Peyer's patch (tissue), 4 donors: Measurements from ENCODE around the gene NEU2. TPM values are rescaled to one million over a fixed set of nuclear protein-coding genes. Genes with fewer than 3 reads are reported as not detected.

Experiments used
- DNase-seq, 3 donors: peaks; one replicate each; pipeline ENCODE4 v3.0.0-alpha.2; 2017 to 2019
- H3K27ac ChIP-seq, 4 donors: fragments of 200-600 bp; sonication (generic); one replicate each; pipeline ENCODE4 v1.5.1; 2016 to 2019
- H3K27me3 ChIP-seq, 2 donors: fragments of 200-600 bp; sonication (generic); one replicate each; pipeline ENCODE4 v1.5.1; 2019
- H3K36me3 ChIP-seq, 3 donors: fragments of 200-600 bp; sonication (generic); one replicate each; pipeline ENCODE4 v1.5.1; 2016 to 2019
- H3K4me1 ChIP-seq, 4 donors: fragments of 200-600 bp; sonication (generic); one replicate each; pipeline ENCODE4 v1.5.1; 2016 to 2019
- H3K4me3 ChIP-seq, 4 donors: fragments of 200-600 bp; sonication (generic); 1 replicate in 3 of 4; 2 replicates in 1 of 4; pipeline ENCODE4 v1.5.1; 2016 to 2019; ENCODE audit warnings: mild to moderate bottlenecking in 1 of 4
- H3K9me3 ChIP-seq, 4 donors: fragments of 200-600 bp; sonication (generic); one replicate each; pipeline ENCODE4 v1.5.1; 2016 to 2019; ENCODE audit warnings: mild to moderate bottlenecking in 1 of 4
- POLR2A ChIP-seq, 2 donors: fragments of 450-650 bp; IDR thresholded peaks; one replicate each; pipeline ENCODE4 v1.5.1; 2017; ENCODE audit warnings: antibody characterized with exemption in 2 of 2, mild to moderate bottlenecking in 2 of 2, moderate library complexity in 2 of 2
- total RNA-seq, 4 donors: library from RNA; depleted of rRNA; stranded (reverse); fragments of >200 nt; gene quantifications; one replicate each; pipeline ENCODE4 v1.1.0, GENCODE V29; 2016
- TF ChIP-seq, protein P1 (sequence below), 6 experiments: fragments of 450-650 bp in 4 of 6; fragments of 200-600 bp in 2 of 6; sonication (generic) in 1 of 6; IDR thresholded peaks; one replicate each; pipeline ENCODE4 v1.5.1; 2017 to 2019; ENCODE audit warnings: antibody characterized with exemption in 6 of 6, mild to moderate bottlenecking in 3 of 6, moderate library complexity in 1 of 6

NEU2 gene
- total RNA-seq, 4 donors from 2014 or later: not detected

- H3K9me3 ChIP-seq: no peaks in the 10 kb centered on the region
- DNase-seq: no peak
- H3K4me3 ChIP-seq: no peak overlapping the region
- no peaks in the 10 kb centered on the region for H3K4me1 ChIP-seq
- no peaks in the 10 kb centered on the region for H3K36me3 ChIP-seq
- no peak overlapping the region for H3K27ac ChIP-seq
- no peaks in the 10 kb centered on the region for H3K27me3 ChIP-seq
- TF ChIP-seq POLR2A (IDR thresholded peaks at IDR 0.05): no peak
- TF ChIP-seq, protein P1, sequence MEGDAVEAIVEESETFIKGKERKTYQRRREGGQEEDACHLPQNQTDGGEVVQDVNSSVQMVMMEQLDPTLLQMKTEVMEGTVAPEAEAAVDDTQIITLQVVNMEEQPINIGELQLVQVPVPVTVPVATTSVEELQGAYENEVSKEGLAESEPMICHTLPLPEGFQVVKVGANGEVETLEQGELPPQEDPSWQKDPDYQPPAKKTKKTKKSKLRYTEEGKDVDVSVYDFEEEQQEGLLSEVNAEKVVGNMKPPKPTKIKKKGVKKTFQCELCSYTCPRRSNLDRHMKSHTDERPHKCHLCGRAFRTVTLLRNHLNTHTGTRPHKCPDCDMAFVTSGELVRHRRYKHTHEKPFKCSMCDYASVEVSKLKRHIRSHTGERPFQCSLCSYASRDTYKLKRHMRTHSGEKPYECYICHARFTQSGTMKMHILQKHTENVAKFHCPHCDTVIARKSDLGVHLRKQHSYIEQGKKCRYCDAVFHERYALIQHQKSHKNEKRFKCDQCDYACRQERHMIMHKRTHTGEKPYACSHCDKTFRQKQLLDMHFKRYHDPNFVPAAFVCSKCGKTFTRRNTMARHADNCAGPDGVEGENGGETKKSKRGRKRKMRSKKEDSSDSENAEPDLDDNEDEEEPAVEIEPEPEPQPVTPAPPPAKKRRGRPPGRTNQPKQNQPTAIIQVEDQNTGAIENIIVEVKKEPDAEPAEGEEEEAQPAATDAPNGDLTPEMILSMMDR (IDR thresholded peaks at IDR 0.05): no peak
Observed at GRCh38 chr2:233039212-233039845, 6.9 kb downstream of the NEU2 start.

- Histone ChIP-seq H3K36me3 (no peaks in the 10 kb centered on the region), H3K27ac (no peak overlapping the region), H3K27me3 (no peaks in the 10 kb centered on the region), H3K9me3 (no peaks in the 10 kb centered on the region), H3K4me3 (no peak overlapping the region), H3K4me1 (no peaks in the 10 kb centered on the region)
- no peak for DNase-seq
- TF ChIP-seq POLR2A (IDR thresholded peaks at IDR 0.05): no peak
- TF ChIP-seq, protein P1 (IDR thresholded peaks at IDR 0.05): no peak
Observed at GRCh38 chr2:233039846-233040530, 7.5 kb downstream of the NEU2 start.

DNA sequence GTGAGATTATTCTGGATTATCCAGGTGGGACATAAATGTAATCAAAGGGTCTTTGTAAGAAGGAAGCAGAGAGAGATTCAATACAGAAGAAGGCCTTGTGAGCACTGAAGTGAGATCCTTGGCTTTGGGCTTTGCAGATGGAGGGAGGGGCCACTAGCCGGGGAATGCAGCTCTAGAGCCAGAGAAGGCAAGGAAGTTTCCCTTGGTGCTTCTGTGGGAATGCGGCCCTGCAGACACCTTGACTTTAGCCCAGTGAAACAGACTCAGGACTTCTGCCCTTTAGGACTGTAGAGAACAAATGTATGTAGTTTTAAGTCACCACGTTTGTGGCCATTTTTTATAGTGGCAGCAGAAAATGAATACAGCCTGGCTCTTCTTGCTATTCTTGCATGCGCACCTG is 8.1 kb downstream of the NEU2 start:
- DNase-seq: no peak
- Histone ChIP-seq H3K4me1 (no peaks in the 10 kb centered on the region), H3K9me3 (no peaks in the 10 kb centered on the region), H3K27ac (no peak overlapping the region), H3K4me3 (no peak overlapping the region), H3K36me3 (no peaks in the 10 kb centered on the region), H3K27me3 (no peaks in the 10 kb centered on the region)
- no peak for TF ChIP-seq POLR2A (IDR thresholded peaks at IDR 0.05)
- TF ChIP-seq, protein P1 (IDR thresholded peaks at IDR 0.05): no peak

- no peak for DNase-seq
- TF ChIP-seq POLR2A (IDR thresholded peaks at IDR 0.05): no peak
- TF ChIP-seq, protein P1 (IDR thresholded peaks at IDR 0.05): no peak
- no peak overlapping the region for H3K27ac ChIP-seq
Observed at GRCh38 chr2:233041722-233042323, 9.4 kb downstream of the NEU2 start.

DNA sequence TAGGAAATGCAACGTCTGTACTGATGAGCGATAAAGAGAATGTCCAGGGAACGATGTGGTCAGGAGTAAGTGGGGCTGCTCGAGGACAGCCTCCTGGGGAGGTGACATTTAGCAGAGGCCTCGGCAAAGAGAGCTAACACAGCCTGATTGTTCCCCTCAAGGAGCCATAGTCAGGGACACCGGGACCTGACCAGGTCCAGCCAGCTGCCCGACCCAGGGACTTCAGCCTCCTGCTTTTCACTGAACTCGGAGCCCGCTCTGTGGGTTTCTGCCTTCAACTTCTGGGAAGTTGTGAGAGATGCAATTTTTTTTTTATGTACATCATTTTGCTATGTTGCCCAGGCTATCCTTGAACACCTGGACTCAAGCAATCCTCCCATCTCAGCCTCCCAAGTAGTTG is 10.1 kb downstream of the NEU2 start:
- DNase-seq: no peak
- no peaks in the 10 kb centered on the region for H3K4me1 ChIP-seq
- no peaks in the 10 kb centered on the region for H3K27me3 ChIP-seq
- H3K9me3 ChIP-seq: no peaks in the 10 kb centered on the region
- H3K27ac ChIP-seq: no peak overlapping the region
- H3K36me3 ChIP-seq: no peaks in the 10 kb centered on the region
- H3K4me3 ChIP-seq: no peak overlapping the region
- TF ChIP-seq POLR2A (IDR thresholded peaks at IDR 0.05): no peak
- TF ChIP-seq, protein P1 (IDR thresholded peaks at IDR 0.05): no peak

More at GRCh38 chr2:233041722-233042323, 9.4 kb downstream of the NEU2 start:
- Histone ChIP-seq H3K9me3 (no peaks in the 10 kb centered on the region), H3K27me3 (no peaks in the 10 kb centered on the region), H3K4me3 (no peak overlapping the region), H3K36me3 (no peaks in the 10 kb centered on the region), H3K4me1 (no peaks in the 10 kb centered on the region)
